HG02852 (cell line): ENCODE data around the gene ABHD11.
"Not testable (repeated sequence)": the region's sequence is repeated elsewhere in the genome, so short reads cannot be mapped to it uniquely, and the experiment has no call there.

Experiments
- ATAC-seq: cut with Tn5 transposase; IDR thresholded peaks from one replicate; pipeline ENCODE4 v1.9.1; 2021; ENCODE audit warnings: mild to moderate bottlenecking, moderate library complexity; ENCODE audit not compliant: unreplicated experiment

The ABHD11 gene

DNA sequence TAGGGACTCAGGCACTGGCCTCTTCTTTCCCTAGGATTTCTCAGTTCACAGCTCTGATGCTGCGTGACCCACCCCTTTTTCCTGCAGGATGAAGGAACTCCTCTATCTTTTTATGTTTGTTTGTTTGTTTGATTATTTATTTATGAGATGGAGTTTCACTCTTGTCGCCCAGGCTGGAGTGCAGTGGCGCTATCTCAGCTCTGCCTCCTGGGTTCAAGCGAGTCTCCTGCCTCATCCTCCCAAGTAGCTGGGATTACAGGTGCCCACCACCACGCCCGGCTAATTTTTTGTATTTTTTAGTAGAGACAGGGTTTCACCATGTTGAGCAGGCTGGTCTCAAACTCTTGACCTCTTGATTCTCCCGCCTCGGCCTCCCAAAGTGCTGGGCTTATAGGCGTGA is 18.2 kb downstream of the ABHD11 start:
- ATAC-seq: not testable (repeated sequence)

DNA sequence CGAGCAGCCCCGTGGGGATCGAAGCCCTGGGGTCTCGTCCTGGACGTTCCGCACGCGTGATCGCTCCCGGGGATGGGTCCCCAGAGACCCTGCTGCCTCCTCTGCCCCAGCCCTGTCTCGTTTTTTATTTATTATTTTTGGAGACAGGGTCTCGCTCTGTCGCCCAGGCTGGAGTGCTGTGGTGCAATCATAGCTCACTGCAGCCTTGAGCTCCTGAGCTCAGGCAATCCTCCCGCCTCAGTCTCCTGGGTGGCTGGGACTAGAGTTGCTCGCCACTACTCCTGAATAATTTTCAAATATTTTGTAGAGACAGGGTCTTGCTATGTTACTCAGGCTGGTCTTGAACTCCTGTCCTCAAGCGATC is 18.8 kb downstream of the ABHD11 start:
- ATAC-seq: peak; percentile 17

DNA sequence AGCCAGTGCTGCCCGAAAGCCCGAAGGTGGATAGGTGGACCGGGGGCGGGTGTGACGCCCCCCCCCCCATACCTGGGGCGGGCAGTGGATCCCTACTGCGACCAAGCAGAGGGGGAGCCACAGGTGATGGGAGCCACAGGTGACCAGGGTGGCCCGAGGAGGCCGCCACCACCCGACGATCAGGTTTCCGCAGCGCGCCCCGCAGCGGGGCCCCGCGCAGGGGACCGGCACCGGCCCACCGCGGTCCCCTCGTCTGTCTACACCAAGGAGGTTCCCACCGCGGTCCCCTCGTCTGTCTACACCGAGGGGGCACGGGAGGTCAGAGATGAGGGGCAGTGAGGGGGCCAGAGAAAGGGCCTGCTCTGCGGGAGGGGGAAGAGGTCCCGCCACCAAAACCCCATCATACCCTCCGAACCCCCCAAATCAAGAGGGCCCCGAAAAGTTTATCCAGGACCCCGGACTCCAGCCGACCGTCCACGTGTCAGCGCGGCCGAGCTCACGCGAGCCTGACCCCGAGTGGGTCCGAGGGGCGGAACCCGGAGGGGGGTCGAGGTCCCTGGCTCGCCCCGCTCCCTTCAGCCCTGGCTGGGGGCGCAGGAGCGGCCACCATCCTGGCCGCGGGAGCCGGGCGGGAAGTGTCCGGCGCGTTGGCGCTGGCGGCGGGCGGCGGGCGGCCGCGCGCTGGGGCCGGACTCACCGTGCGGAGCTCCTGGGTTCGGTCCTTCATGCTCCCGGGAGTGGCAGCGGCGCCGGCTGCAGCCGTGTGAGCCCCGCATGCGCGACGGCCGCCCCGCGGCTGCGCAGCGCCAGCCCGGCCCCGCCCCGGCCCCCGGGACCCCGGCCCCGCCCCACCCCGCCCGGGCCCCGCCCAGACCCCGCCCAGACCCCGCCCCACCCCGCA is 19.4 kb downstream of the ABHD11 start, which contains the start of gene STX1A:
Gene STX1A, minus strand, starts transcription at position 765 of the 901 bp plus-strand sequence. Its CDS starts 38 bp downstream, at position 727.
- peak; percentile 65 for ATAC-seq

DNA sequence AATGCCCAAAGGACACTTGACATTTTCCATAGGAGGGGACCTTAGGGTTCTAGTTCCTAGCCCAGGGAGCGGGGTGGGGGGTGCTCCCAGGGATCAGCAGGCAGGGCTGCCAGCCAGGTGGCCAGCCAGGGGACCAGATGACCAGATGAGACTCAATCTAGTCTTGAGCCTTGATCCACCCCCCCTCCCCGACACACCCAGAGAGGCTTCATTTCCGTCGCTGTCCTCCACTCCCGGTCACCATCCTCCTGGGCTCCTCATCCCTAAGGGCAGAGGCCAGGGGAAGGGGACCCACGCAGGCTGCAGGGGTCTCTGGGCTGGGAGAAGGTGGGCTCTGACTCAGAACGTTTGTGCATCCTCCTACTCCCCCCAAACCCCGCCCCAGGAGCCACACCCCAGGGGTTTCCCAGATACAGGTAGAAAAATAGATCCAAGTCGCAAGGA is 20.1 kb downstream of the ABHD11 start:
- no peak for ATAC-seq

DNA sequence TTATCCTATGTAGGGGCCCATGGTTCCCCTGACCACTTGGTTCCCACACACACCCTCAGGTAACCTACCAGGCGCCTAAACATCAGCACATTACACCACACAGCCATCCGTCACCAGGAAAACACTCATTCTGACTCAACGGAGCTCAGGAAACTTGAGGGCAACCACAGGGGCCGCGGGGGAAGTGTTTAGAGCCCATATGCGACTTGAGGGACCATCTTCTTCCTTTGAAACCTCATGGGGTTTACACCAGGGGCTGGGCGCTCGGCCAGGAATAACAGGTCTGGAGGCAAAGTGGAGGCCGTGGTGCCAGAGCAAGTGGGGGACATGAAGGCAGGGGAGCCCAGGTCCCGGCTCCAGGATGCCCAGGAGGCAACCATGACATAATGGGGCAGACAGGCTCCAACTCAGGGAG is 20.6 kb downstream of the ABHD11 start:
- no peak for ATAC-seq

DNA sequence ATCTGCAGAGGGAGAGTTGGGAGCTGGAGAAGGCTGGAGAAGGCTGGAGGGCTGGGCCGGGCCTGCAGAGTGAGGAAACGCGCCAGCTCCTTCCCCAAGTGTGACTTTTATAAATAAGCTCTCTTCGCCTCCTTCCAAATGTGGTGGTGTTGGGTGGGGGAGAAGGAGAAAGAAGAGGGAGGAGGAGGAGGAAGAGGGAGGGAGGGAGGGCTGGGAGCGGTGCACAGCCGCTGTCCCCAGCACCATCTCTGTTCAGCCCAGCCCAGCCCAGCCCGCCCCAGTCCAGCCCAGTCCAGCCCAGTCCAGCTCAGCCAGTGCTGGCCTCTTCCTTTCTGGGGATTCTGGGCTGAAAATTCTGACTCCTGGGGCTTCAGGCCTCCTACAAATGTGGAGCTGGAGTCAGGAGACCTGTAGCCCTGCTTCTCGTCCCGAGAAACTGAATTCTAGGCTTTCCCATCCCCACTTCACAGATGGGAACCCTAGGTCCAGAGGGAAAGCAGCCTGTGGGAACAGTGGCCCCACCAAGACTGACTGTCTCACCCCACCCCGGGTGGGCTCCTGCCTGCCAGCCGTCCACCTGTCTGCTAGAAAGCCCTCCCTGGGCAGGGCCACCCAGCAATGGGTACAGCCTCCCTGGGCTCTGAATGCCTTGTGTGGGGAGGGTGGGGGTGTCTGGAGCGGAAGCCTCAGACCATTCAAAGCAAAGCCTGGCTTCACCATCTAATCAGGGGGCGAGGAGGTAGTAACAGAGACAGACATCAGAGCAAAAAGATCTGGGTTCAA is 21.4 kb downstream of the ABHD11 start:
- no peak for ATAC-seq

DNA sequence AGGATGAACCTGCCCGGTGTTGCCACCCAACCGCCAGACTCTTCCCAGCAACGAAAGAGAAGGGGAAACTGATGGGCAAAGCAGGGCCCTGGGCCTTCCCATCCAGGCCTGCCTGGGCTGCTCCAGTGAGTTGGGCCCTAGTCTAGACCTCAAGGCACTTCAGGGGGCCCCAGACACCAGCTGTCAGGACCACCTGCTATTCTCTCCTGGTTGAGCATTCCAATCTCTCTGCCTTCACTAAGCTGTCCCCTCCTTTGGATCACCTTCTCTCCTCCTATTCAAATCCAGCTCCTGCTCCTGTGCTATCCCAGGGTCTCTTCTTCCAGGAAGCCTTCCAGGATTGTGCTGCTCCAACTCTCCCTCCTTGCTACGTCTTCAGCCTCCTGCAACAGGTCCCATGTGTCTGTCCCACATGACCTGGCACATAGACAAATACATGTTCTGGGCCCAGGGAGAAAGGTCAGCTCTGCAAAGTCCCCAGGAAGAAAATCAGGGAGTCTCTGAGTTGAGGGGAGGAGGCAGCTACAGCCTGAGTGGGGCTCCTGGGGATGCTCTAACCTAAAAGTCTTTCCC is 22.2 kb downstream of the ABHD11 start:
- no peak for ATAC-seq

DNA sequence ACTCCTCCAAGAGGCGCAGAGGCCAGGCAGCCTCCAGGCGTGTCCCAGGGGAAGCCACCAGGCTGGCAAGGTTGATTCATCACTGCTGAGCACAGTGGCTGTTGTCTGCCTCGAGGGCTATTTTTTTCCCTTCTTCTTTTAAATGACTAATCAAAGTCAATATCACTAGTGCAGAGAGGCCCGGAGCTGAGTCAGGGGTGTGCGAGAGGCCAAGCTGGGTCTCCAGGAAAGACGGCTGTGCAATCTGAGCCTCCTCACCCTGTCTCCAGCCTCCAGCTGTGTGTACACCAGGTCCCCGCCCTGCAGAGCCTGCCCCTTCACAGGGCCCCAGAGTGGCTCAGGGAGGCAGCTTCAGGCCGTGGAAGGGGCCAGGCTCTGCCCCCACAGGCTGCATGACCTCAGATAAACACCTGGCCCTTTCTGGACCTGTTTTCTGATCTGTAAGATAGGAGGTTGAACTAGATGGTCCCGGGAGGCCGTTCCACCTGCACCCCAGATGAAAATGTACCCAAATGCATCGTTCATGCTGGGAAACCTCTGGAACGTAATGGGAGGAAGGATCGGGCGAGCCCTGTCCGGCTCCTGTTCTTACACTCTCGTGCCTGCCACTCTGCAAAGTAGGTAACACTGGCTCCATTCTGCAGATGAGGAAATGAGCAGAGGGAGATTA is 22.8 kb downstream of the ABHD11 start:
- ATAC-seq: no peak

DNA sequence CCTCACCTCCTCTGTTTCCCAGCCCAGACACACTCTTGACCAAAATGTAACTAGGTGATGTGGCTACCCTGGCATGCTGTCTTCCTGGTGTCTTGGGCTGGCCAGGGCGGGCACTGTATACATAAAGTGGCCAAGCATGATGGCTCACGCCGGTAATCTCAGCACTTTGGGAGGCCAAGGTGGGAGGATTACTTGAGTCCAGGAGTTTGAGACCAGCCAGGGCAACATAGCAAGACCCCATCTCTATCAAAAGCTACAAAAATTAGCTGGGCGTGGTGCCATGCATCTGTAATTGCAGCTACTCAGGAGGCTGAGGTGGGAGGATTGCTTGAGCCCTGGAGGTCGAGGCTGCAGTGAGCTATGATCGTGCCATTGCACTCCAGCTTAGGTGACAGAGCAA is 25.3 kb downstream of the ABHD11 start:
- not testable (repeated sequence) for ATAC-seq

DNA sequence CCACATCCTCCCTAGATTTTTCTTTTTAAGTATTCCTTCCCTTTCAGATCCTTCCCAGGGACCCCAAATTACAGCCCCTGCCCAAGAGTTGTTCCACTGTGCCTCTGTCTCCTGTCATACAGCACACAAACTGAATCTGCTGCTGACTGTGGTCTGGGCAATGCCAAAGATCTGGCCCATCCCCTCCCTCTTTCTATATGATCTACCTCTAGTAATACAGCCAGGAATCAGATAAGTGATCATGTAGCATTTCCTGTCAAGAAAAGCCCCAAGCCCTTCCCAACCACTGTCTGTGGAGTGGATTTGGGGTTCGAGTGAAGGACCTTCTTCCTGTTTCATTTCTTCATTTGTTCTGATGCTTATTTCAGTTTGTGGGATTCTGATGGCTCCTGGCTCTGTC is 25.8 kb downstream of the ABHD11 start:
- no peak for ATAC-seq

DNA sequence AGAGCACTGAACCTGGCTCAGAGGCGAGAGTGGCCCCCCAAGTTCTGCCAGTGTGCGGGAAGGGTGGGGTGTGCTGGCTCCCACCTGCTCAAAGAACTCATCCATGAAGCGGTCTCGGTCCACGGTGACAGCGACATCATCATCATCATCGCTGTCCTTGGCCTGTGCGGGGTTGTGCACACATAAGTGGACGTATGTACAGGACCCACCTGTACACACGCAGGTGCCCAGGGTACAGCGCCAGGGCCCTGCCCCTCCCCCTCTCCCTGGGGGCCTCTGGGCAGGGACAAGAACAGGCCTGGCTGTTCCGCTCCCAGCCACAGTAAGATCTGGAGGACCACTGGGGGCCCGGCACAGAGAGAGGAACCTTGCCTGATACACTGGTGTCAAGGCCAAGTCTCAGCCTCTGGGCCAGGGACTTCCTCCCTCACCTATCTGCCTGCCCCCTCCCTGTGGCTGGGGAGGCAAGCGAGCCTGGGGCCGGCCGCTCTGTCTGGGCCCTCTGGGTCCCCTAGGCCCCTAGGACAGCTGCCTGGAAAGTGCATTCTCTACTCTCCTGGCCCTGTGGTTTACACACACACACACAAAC is 29.5 kb downstream of the ABHD11 start:
- no peak for ATAC-seq

DNA sequence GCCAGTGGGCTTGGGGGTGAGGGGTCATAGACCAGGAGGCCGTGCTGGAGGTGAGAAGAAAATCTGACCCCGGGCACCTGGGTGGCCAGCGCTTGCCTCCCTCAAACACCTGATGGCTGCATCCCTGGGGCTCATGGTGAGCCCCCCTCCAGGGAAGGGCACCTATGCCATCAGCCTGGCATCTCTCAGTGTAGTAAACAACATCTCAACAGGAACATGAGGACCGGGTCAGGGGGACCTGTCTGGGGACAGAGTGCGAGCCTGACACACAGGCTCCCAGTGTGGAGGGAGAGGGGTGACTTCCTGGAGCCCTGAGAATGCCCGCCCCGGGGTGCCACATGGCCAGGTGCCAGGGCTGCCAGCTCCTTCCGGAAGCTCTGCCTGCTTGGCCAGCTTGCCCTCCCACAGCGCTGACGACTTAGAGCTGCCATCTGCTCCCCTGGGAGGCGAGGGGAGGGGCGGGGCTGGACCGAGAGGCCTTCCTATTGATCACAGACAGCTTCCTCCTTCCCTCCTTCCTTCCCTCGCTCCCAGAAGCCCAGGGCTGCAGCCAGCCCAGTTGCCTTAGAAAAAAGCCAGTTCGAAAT is 31.5 kb downstream of the ABHD11 start:
- ATAC-seq: no peak

DNA sequence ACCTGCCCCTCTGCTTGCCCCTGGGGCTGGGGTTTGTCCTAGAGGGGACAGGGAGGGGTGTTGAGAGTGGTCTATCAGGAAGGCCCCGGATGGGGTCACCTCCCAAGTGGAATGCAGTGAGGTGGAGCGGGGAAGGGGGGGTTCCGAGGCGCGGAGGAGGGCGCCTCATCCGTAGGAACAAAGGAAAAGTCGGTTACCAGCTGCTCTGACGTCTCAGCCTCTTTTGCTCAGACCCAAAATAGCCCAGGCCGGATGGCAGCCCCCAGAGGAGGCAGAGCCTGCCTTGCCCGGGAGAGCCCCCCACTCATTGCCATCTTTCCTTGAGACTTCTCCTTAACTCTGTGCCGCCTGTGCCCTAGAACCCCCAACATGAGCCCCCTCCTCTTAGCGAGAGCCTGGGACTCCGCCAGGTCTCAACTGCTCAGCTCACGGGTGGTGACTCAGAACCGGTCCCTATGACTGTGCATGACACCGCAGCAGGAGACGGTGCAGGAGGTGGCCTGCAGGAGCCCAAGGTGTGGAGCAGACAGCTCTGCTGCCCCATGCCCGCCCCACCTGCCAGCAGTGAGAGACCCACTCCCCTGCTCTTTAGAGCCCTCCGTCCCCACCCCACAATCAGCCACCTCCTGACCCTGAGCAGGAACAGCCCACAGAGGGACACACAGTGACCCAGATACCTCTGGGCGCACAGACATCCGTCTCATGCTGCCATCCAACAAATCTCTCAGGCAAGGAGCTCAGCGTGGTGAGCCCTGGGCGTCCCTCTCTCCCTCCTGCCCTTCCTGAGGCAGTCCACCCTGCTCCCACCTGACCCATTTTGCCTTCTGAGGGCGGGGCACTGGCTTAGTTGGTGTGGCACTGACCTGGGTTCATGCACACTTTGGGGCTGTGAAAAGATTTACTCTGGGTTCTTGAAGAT is 32.2 kb downstream of the ABHD11 start:
- ATAC-seq: no peak

DNA sequence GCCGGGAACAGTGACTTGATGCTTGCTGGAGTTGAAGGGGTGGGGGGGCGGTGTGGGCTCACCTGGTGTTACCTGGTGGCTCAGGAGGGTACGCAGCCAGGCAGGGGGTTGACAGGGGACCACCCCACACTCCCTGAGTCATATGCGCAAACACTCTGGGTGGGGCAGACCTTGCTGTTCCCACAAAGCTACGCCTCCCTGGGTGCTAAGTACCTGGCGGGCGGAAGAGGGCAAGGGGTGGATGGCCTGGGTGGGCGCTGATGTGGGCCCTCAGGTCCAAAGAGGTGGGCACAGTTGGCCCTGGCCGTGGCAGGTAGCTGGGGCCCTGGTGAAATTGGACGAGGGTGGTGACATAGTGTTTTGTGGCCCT is 33.1 kb downstream of the ABHD11 start:
- ATAC-seq: no peak

DNA sequence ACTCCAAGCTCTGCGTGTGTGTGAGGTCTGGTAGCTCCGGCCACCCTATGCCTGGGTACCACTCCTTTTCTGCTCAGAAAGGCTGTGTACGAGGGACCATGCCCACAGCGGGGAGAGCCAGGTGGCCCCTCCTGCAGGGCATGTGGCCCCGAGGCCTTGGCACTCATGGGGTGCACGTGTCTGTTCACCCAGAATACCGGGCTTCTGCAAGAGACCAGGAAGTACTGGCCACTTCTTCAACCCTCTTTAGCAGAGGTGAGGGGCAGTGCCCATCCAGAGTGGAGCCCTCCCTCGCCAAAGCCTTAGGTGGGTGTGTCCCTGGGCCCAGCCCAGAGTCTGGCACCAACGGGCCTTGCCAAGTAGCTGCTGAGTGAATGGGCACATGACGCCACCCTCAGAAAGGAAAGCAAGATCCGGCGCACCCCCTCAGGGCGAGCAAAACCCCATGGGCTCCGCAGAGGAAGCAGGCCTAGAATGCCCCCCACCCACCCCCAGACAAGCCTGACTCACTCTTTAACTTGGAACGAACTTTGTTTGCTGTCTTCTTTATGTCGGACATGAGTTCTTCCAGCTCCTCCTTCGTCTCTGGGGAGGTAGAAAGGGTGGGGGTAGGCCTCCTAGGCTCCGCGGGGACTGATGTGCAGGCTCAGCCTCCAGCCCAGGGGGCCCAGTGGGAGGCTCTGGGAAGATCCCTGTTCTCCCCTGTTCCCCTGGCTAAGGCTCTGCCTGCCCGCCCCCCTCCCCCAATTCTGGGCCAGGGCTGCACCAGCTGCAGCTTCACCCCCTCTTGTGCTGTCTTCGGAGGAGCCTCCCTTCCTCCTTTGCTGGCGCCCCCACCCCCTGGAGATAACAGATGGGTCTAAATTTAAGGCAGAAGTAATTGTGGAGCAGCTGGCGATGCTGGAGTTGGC is 33.7 kb downstream of the ABHD11 start:
- no peak for ATAC-seq

DNA sequence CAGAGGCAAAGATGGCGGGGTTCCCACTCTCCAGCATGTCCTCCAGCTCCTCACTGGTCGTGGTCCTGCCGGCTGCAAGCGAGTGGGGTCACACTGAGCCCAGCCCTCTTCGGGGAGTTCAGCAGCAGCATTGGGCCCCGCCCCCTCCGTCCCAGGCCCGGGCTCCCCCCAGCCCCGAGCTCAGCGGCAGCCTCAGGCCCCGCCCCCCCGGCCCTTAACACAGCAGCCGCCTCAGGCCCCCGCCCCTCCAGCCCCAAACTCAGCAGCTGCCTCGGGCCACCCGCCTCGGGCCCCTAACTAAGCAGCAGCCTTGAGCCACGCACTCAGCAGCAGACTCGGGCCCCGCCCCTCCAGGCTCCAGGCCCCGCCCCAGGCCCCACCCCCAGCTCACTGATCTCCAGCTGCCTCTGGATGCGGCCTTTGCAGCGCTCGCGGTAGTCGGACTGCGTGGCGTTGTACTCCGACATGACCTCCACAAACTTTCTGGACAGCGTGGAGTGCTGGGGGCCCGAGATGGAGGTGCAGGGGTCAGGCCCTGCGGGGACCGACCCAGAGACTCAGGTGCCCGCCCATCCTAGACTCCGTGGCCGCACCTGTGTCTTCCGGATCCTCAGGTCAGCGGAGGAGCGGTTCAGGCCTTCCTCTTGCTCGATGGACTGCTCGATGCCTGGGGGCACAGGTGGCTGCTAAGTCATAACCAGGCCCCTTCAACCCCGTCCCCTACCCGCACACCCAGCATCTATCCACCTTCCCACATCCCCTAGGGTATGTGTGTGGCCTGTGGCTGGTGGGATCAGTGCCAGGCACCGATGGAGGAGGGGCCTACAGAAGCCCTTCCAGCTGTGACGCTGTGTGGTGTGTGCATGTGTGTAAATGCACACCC is 34.6 kb downstream of the ABHD11 start:
- no peak for ATAC-seq

DNA sequence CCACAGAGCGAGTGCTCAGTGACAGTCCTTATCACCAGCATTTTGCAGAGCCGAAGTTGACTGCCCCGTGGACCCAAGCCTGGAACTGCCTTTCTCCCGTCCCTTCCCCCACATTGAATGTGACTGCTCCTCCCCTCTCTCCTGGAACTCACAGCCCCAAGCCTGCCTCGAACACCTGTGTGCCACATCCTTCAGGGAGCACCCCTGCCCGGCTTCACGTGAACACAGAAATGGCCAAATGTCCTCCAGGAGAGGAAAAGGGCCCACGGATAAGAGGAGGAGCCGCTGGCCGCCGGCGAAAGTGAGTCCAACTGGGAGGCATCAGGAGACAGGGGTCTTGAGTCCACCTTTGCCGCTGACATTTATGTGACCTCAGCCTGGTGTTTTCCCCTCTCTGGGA is 35.4 kb downstream of the ABHD11 start:
- no peak for ATAC-seq
